Neural cell (in vitro differentiated cells): ENCODE data around the gene RPS17. TPM values are rescaled to one million over a fixed set of nuclear protein-coding genes. Genes with fewer than 3 reads are reported as not detected.

ENCODE experiments used
- H2AFZ ChIP-seq: fragments of 200-600, 300-800 bp; sonication (generic), shearing (Covaris generic); 2 replicates; pipeline ENCODE4 v1.6.0; 2014; ENCODE audit warnings: low read depth, mild to moderate bottlenecking, antibody characterized with exemption, low read length, moderate library complexity
- H3F3A ChIP-seq: fragments of 200-600 bp; shearing (Covaris generic); 2 replicates; pipeline ENCODE4 v1.6.1; 2016; ENCODE audit warnings: mild to moderate bottlenecking, moderate library complexity, mixed read lengths, antibody characterized with exemption, low read length; ENCODE audit not compliant: insufficient read depth, poor library complexity, severe bottlenecking
- H3K27ac ChIP-seq: fragments of 200-600, 300-800 bp; sonication (generic), shearing (Covaris generic); 2 replicates; pipeline ENCODE4 v1.5.1; 2014; ENCODE audit warnings: mild to moderate bottlenecking, low read length, moderate library complexity
- H3K27me3 ChIP-seq: fragments of 300-800, 200-600 bp; sonication (generic), shearing (Covaris generic); 2 replicates; pipeline ENCODE4 v1.6.0; 2014; ENCODE audit warnings: mild to moderate bottlenecking, low read depth, low read length, moderate library complexity; ENCODE audit not compliant: insufficient read depth
- H3K36me3 ChIP-seq: fragments of 300-800, 200-600 bp; sonication (generic), shearing (Covaris generic); 2 replicates; pipeline ENCODE4 v1.5.1; 2014; ENCODE audit warnings: mild to moderate bottlenecking, antibody characterized with exemption, low read length, moderate library complexity; ENCODE audit not compliant: insufficient read depth
- H3K4me2 ChIP-seq: fragments of 300-800, 200-600 bp; sonication (generic), shearing (Covaris generic); 2 replicates; pipeline ENCODE4 v1.6.0; 2014; ENCODE audit warnings: mild to moderate bottlenecking, low read length
- H3K4me3 ChIP-seq: fragments of 300-800, 200-600 bp; sonication (generic), shearing (Covaris generic); 2 replicates; pipeline ENCODE4 v1.5.1; 2014; ENCODE audit warnings: mild to moderate bottlenecking, low read length, moderate library complexity
- H3K79me2 ChIP-seq: fragments of 200-600 bp; shearing (Covaris generic); replicated peaks from 2 replicates; pipeline ENCODE4 v1.6.0; 2014; ENCODE audit warnings: mild to moderate bottlenecking, low read length, moderate library complexity; ENCODE audit not compliant: insufficient read depth
- H3K9ac ChIP-seq: fragments of 300-800, 200-600 bp; sonication (generic), shearing (Covaris generic); 2 replicates; pipeline ENCODE4 v1.6.1; 2016; ENCODE audit warnings: mild to moderate bottlenecking, low read length, mixed read lengths
- H3K9me2 ChIP-seq: fragments of 200-600 bp; shearing (Covaris generic); 2 replicates; pipeline ENCODE4 v1.6.1; 2016; ENCODE audit warnings: mild to moderate bottlenecking, low read length, mixed read lengths; ENCODE audit not compliant: insufficient read depth
- H3K9me3 ChIP-seq: fragments of 200-600, 300-800 bp; sonication (generic), shearing (Covaris generic); 2 replicates; pipeline ENCODE4 v1.6.1; 2016; ENCODE audit warnings: mild to moderate bottlenecking, mixed run types, low read length, moderate library complexity, mixed read lengths
- H4K20me1 ChIP-seq: fragments of 200-600 bp; shearing (Covaris generic); 2 replicates; pipeline ENCODE4 v1.6.1; 2016; ENCODE audit warnings: mild to moderate bottlenecking, mixed run types; ENCODE audit not compliant: insufficient read depth
- EP300 ChIP-seq: fragments of 450-650 bp; conservative IDR thresholded peaks from 2 replicates; pipeline ENCODE4 v1.6.1; 2014; ENCODE audit warnings: antibody characterized with exemption, mild to moderate bottlenecking, moderate library complexity; ENCODE audit not compliant: poor library complexity, severe bottlenecking
- EZH2 ChIP-seq: fragments of 200-600, 300-800 bp; shearing (Covaris generic), sonication (generic); IDR thresholded peaks from 2 replicates; pipeline ENCODE4 v1.6.1; 2014; ENCODE audit warnings: antibody characterized with exemption, low read length, borderline replicate concordance, mild to moderate bottlenecking; ENCODE audit not compliant: insufficient read depth, poor library complexity, severe bottlenecking
- MXI1 ChIP-seq: fragments of 450-650 bp; conservative IDR thresholded peaks from 2 replicates; pipeline ENCODE4 v1.6.1; 2014; ENCODE audit warnings: antibody characterized with exemption, mild to moderate bottlenecking; ENCODE audit not compliant: poor library complexity, severe bottlenecking
- POLR2AphosphoS5 ChIP-seq: IDR thresholded peaks from 2 replicates; pipeline ENCODE4 v1.6.1; 2012
- RAD21 ChIP-seq: fragments of 450-650 bp; conservative IDR thresholded peaks from 2 replicates; pipeline ENCODE4 v1.6.1; 2014; ENCODE audit warnings: antibody characterized with exemption, mild to moderate bottlenecking, moderate library complexity
- REST ChIP-seq: IDR thresholded peaks from 2 replicates; pipeline ENCODE4 v1.6.1; 2012; ENCODE audit warnings: borderline replicate concordance
- SMC3 ChIP-seq: fragments of 450-650 bp; conservative IDR thresholded peaks from 2 replicates; pipeline ENCODE4 v1.6.1; 2014; ENCODE audit warnings: antibody characterized with exemption, mild to moderate bottlenecking, moderate library complexity; ENCODE audit not compliant: poor library complexity
- TAF1 ChIP-seq: IDR thresholded peaks from 2 replicates; pipeline ENCODE4 v1.6.1; 2012; ENCODE audit warnings: low read depth
- polyA plus RNA-seq: library from polyadenylated mRNA; depleted of rRNA; stranded (reverse); fragments of >200 nt; gene quantifications from 2 replicates; pipeline ENCODE4 v1.2.3, GENCODE V29; 2014
- TF ChIP-seq, protein P1 (sequence below): fragments of 450-650 bp; IDR thresholded peaks from 2 replicates; pipeline ENCODE4 v1.5.1; 2014; ENCODE audit warnings: antibody characterized with exemption, mild to moderate bottlenecking, moderate library complexity; ENCODE audit not compliant: poor library complexity, severe bottlenecking

Gene RPS17
- polyA plus RNA-seq, 1 donor from 2014 or later = 2,561 TPM

DNA sequence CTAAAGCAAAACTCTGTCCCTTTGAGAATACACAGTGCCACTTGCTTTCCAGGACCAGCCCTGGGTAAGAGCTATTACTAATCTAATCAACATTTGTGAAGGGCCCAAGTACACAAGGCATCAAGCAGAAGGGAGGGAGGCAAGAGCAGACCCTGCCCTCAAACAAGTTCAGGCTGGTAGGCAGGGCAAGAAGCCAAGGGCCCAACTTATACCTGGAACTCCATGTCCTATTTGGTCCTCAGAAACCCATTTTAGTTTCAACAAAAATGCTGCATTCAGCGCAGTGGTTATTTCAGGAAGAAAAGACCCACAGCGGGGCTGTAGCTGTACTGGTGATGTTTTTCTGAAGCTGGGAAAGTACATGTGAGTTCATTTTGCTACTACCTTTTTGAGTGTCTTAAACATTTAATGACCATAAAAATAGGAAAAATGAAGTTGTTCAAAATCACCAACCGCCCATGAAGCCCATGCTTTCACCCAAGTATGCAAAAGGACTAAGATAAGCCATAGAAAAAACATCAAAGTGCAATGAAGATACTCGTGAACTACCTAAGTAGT lies 2.8 kb downstream of the RPS17 start:
- no peaks in the 10 kb centered on the region for H3K9me3 ChIP-seq
- no peaks in the 10 kb centered on the region for H3K27me3 ChIP-seq
- no peaks in the 10 kb centered on the region for H3K36me3 ChIP-seq
- H2AFZ ChIP-seq = no peak overlapping the region
- no peaks in the 10 kb centered on the region for H3K9me2 ChIP-seq
- H4K20me1 ChIP-seq = no peaks in the 10 kb centered on the region
- no peak overlapping the region for H3K4me3 ChIP-seq
- H3K4me2 ChIP-seq = no peak overlapping the region
- H3K27ac ChIP-seq = no peak overlapping the region
- TF ChIP-seq TAF1 = no peak
- H3K79me2 ChIP-seq = peaks cover 15% of the 10 kb centered on the region
- no peaks in the 10 kb centered on the region for H3F3A ChIP-seq
- no peak overlapping the region for H3K9ac ChIP-seq

- no peaks in the 10 kb centered on the region for H4K20me1 ChIP-seq
- no peaks in the 10 kb centered on the region for H3K9me3 ChIP-seq
- no peak for TF ChIP-seq REST
- TF ChIP-seq RAD21 = no peak
- TF ChIP-seq, protein P1, sequence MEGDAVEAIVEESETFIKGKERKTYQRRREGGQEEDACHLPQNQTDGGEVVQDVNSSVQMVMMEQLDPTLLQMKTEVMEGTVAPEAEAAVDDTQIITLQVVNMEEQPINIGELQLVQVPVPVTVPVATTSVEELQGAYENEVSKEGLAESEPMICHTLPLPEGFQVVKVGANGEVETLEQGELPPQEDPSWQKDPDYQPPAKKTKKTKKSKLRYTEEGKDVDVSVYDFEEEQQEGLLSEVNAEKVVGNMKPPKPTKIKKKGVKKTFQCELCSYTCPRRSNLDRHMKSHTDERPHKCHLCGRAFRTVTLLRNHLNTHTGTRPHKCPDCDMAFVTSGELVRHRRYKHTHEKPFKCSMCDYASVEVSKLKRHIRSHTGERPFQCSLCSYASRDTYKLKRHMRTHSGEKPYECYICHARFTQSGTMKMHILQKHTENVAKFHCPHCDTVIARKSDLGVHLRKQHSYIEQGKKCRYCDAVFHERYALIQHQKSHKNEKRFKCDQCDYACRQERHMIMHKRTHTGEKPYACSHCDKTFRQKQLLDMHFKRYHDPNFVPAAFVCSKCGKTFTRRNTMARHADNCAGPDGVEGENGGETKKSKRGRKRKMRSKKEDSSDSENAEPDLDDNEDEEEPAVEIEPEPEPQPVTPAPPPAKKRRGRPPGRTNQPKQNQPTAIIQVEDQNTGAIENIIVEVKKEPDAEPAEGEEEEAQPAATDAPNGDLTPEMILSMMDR = no peak
- TF ChIP-seq POLR2AphosphoS5 = no peak
- TF ChIP-seq TAF1 = no peak
- TF ChIP-seq EP300 = no peak
- no peak for TF ChIP-seq MXI1
- TF ChIP-seq SMC3 = no peak
- no peak for TF ChIP-seq EZH2
- no peaks in the 10 kb centered on the region for H3K27me3 ChIP-seq
- no peak overlapping the region for H3K4me2 ChIP-seq
- H3K79me2 ChIP-seq = peaks cover 15% of the 10 kb centered on the region
- no peaks in the 10 kb centered on the region for H3K36me3 ChIP-seq
- H3K27ac ChIP-seq = no peak overlapping the region
- no peaks in the 10 kb centered on the region for H3K9me2 ChIP-seq
- H3F3A ChIP-seq = no peaks in the 10 kb centered on the region
- H2AFZ ChIP-seq = no peak overlapping the region
- H3K9ac ChIP-seq = no peak overlapping the region
- H3K4me3 ChIP-seq = no peak overlapping the region
These were observed 3.6 kb downstream of the RPS17 start for GRCh38 chr15:82536409-82537350.
